Measurements from ENCODE around the gene RAB30.

GRCh38 chr11:83008581-83008923 lies 63.1 kb downstream of the RAB30 start:
- no peak for TF ChIP-seq REST (IDR thresholded peaks at IDR 0.05; ENCODE audit: low read depth)
- TF ChIP-seq TCF12 (IDR thresholded peaks at IDR 0.05; ENCODE audit: low read depth): no peak
- TF ChIP-seq CEBPB (IDR thresholded peaks at IDR 0.05): no peak
- no peak for TF ChIP-seq EP300 (IDR thresholded peaks at IDR 0.05; ENCODE audit: borderline replicate concordance)
- TF ChIP-seq FOXM1 (IDR thresholded peaks at IDR 0.05; ENCODE audit: borderline replicate concordance, low read depth): no peak
- TF ChIP-seq NFIC (IDR thresholded peaks at IDR 0.05): no peak

Measured in Ishikawa (cell line).